HCT116 (cell line): ENCODE measurements around the gene LRRC32. TPM values are rescaled to one million over a fixed set of nuclear protein-coding genes. Genes with fewer than 3 reads are reported as not detected.

ENCODE experiments used
- ATAC-seq: fragments of 200-7000 bp; cut with Tn5 transposase; 2 replicates; pipeline ENCODE4 v1.9.1; 2020; ENCODE audit warnings: mild to moderate bottlenecking, moderate library complexity
- BruUV-seq: library from RNA; stranded (reverse); fragments of 400-500 nt; replicated peaks from 2 replicates; lab custom pipeline; 2021; lab: Mats Ljungman, UMichigan
- CTCF ChIA-PET: fragments of 300-600 bp; sonication (Branson Sonifier 250); formaldehyde crosslinking; loops from one replicate; lab custom pipeline; 2021; ENCODE audit warnings: antibody characterized with exemption; lab: Charles Lee
- POLR2A ChIA-PET: fragments of 300-600, 350-600 bp; sonication (Branson Sonifier 250); formaldehyde crosslinking; loops from one replicate; lab custom pipeline; 2021; ENCODE audit warnings: antibody characterized with exemption; lab: Charles Lee
- RAD21 ChIA-PET, 2 experiments: fragments of 300-600 bp; sonication (Branson Sonifier 250); formaldehyde crosslinking; loops; one replicate each; lab custom pipeline; 2023; ENCODE audit warnings: low total read pairs in 2 of 2; ENCODE audit not compliant: uncharacterized antibody in 2 of 2, unreplicated experiment in 2 of 2, low non-redundant PET in 1 of 2; lab: Charles Lee
- DNase-seq: peaks from one replicate; pipeline ENCODE4 v3.0.0-alpha.2; 2010; ENCODE audit warnings: low read depth, low spot score
- H2AFZ ChIP-seq: fragments of 200-600 bp; shearing (Covaris generic), sonication (generic); 2 replicates; pipeline ENCODE4 v1.6.1; 2017; ENCODE audit warnings: low read depth, mixed run types, mixed read lengths, antibody characterized with exemption, low read length; ENCODE audit not compliant: poor library complexity, severe bottlenecking
- H3K27ac ChIP-seq: 2 replicates; pipeline ENCODE4 v1.5.1; 2012; ENCODE audit warnings: low read depth, low read length
- H3K27me3 ChIP-seq: fragments of 200-600 bp; sonication (generic); 2 replicates; pipeline ENCODE4 v1.6.1; 2016; ENCODE audit warnings: mixed run types, low read length, mixed read lengths; ENCODE audit not compliant: insufficient read depth
- H3K36me3 ChIP-seq, 2 experiments: fragments of 200-500 bp in 1 of 2; fragments of 200-600 bp in 1 of 2; sonication (Bioruptor generic) in 1 of 2; sonication (generic) in 1 of 2; 2 replicates each; pipeline versions ENCODE4 v1.5.1 to v1.6.1; 2014 to 2016; ENCODE audit warnings: low read length in 2 of 2, inconsistent platforms in 1 of 2, mixed read lengths in 1 of 2, mixed run types in 1 of 2; ENCODE audit not compliant: insufficient read depth in 2 of 2, control insufficient read depth in 1 of 2
- H3K4me1 ChIP-seq, 2 experiments: fragments of 200-600 bp in 1 of 2; sonication (generic) in 1 of 2; 2 replicates each; pipeline versions ENCODE4 v1.5.1 to v1.6.1; 2012 to 2017; ENCODE audit warnings: low read length in 2 of 2, inconsistent platforms in 1 of 2, mild to moderate bottlenecking in 1 of 2, mixed read lengths in 1 of 2, mixed run types in 1 of 2, moderate library complexity in 1 of 2; ENCODE audit not compliant: insufficient read depth in 2 of 2, control insufficient read depth in 1 of 2
- H3K4me2 ChIP-seq: fragments of 200-600 bp; sonication (generic); 2 replicates; pipeline ENCODE4 v1.6.1; 2017; ENCODE audit warnings: mixed run types, low read length, mixed read lengths
- H3K4me3 ChIP-seq, 2 experiments: fragments of 200-600 bp in 1 of 2; sonication (generic) in 1 of 2; replicated peaks in 1 of 2; 2 replicates each; pipeline ENCODE4 v1.5.1; 2011 to 2016; ENCODE audit warnings: low read length in 2 of 2, control low read depth in 1 of 2, low read depth in 1 of 2, mild to moderate bottlenecking in 1 of 2, mixed read lengths in 1 of 2, mixed run types in 1 of 2
- H3K79me2 ChIP-seq: fragments of 200-600 bp; sonication (generic); 2 replicates; pipeline ENCODE4 v1.6.1; 2017; ENCODE audit warnings: mild to moderate bottlenecking, mixed run types, low read length, moderate library complexity, mixed read lengths; ENCODE audit not compliant: insufficient read depth
- H3K9ac ChIP-seq: fragments of 200-600 bp; sonication (generic); 2 replicates; pipeline ENCODE4 v1.6.1; 2016; ENCODE audit warnings: low read length, mixed read lengths
- H3K9me2 ChIP-seq: fragments of 200-600 bp; sonication (generic), shearing (Covaris generic); 2 replicates; pipeline ENCODE4 v1.6.1; 2017; ENCODE audit warnings: mixed run types, mild to moderate bottlenecking, moderate library complexity; ENCODE audit not compliant: insufficient read depth
- H3K9me3 ChIP-seq, 2 experiments: fragments of 200-500 bp in 1 of 2; fragments of 200-600 bp in 1 of 2; sonication (Bioruptor generic) in 1 of 2; sonication (generic) in 1 of 2; 2 replicates each; pipeline ENCODE4 v1.6.1; 2014 to 2017; ENCODE audit warnings: low read length in 2 of 2, mixed read lengths in 2 of 2, inconsistent platforms in 1 of 2, low read depth in 1 of 2, mild to moderate bottlenecking in 1 of 2, mixed run types in 1 of 2, moderate library complexity in 1 of 2; ENCODE audit not compliant: control insufficient read depth in 1 of 2, insufficient read depth in 1 of 2
- H4K20me1 ChIP-seq: fragments of 200-600 bp; sonication (generic), shearing (Covaris generic); 2 replicates; pipeline ENCODE4 v1.6.1; 2017; ENCODE audit warnings: mixed run types, mild to moderate bottlenecking, moderate library complexity; ENCODE audit not compliant: insufficient read depth
- CBX3 ChIP-seq: IDR thresholded peaks from 2 replicates; pipeline ENCODE4 v1.6.1; 2012; ENCODE audit warnings: low read depth
- CEBPB ChIP-seq: IDR thresholded peaks from 2 replicates; pipeline ENCODE4 v1.6.1; 2012; ENCODE audit warnings: low read depth
- EGR1 ChIP-seq: IDR thresholded peaks from 2 replicates; pipeline ENCODE4 v1.6.1; 2012; ENCODE audit warnings: low read depth
- ELF1 ChIP-seq: IDR thresholded peaks from 2 replicates; pipeline ENCODE4 v1.6.1; 2012; ENCODE audit warnings: low read depth, borderline replicate concordance
- EZH2 ChIP-seq: fragments of 200-600 bp; sonication (generic); IDR thresholded peaks from 2 replicates; pipeline ENCODE4 v1.6.1; 2017; ENCODE audit warnings: antibody characterized with exemption, mixed run types
- FOSL1 ChIP-seq: IDR thresholded peaks from 2 replicates; pipeline ENCODE4 v1.6.1; 2012; ENCODE audit warnings: low read depth
- JUND ChIP-seq: IDR thresholded peaks from 2 replicates; pipeline ENCODE4 v1.6.1; 2012
- MAX ChIP-seq: IDR thresholded peaks from 2 replicates; pipeline ENCODE4 v1.6.1; 2012
- POLR2A ChIP-seq: IDR thresholded peaks from 2 replicates; pipeline ENCODE4 v1.7.0; 2011; ENCODE audit warnings: borderline replicate concordance; ENCODE audit not compliant: insufficient read depth, insufficient read length; ENCODE audit errors: extremely low read depth
- POLR2AphosphoS5 ChIP-seq: IDR thresholded peaks from 2 replicates; pipeline ENCODE4 v1.6.1; 2011; ENCODE audit warnings: mild to moderate bottlenecking, low read depth, low read length, moderate library complexity
- RAD21 ChIP-seq: IDR thresholded peaks from 2 replicates; pipeline ENCODE4 v1.6.1; 2012; ENCODE audit warnings: low read depth, mild to moderate bottlenecking
- SP1 ChIP-seq: IDR thresholded peaks from 2 replicates; pipeline ENCODE4 v1.6.1; 2012; ENCODE audit warnings: low read depth
- SRF ChIP-seq: IDR thresholded peaks from 2 replicates; pipeline ENCODE4 v1.6.1; 2012; ENCODE audit warnings: low read depth
- TCF7L2 ChIP-seq: IDR thresholded peaks from 2 replicates; pipeline ENCODE4 v1.7.0; 2011; ENCODE audit warnings: borderline replicate concordance, inconsistent platforms; ENCODE audit not compliant: insufficient read depth, insufficient read length; ENCODE audit errors: extremely low read depth
- YY1 ChIP-seq: IDR thresholded peaks from 2 replicates; pipeline ENCODE4 v1.6.1; 2011; ENCODE audit warnings: low read length, low read depth, moderate library complexity, mild to moderate bottlenecking; ENCODE audit not compliant: insufficient replicate concordance; ENCODE audit errors: extremely low read depth
- ZBTB33 ChIP-seq: IDR thresholded peaks from 2 replicates; pipeline ENCODE4 v1.6.1; 2011; ENCODE audit warnings: mild to moderate bottlenecking, low read length, moderate library complexity; ENCODE audit not compliant: insufficient replicate concordance; ENCODE audit errors: extremely low read depth
- ZFX ChIP-seq: fragments of 450-650 bp; IDR thresholded peaks from 2 replicates; pipeline ENCODE4 v1.6.1; 2017
- ZNF274 ChIP-seq: fragments of 200-500 bp; sonication (Bioruptor generic); IDR thresholded peaks from 2 replicates; pipeline ENCODE4 v1.6.1; 2014; ENCODE audit warnings: mild to moderate bottlenecking, low read depth, low read length, inconsistent platforms
- intact Hi-C: fragments of 100-400 bp; cut with micrococcal nuclease; formaldehyde crosslinking; loops from 2 replicates; pipeline ENCODE4 v1.10.0; 2022
- total RNA-seq: library from RNA; stranded (reverse); gene quantifications from one replicate; pipeline ENCODE4 v1.2.1, GENCODE V29; 2021; ENCODE audit not compliant: unreplicated experiment
- TF ChIP-seq, protein P1 (sequence below), 3 experiments: fragments of 200-600 bp in 1 of 3; sonication (generic) in 1 of 3; IDR thresholded peaks in 2 of 3; conservative IDR thresholded peaks in 1 of 3; 2 replicates each; pipeline ENCODE4 v1.5.1; 2012 to 2017; ENCODE audit warnings: low read depth in 2 of 3, low read length in 2 of 3, antibody characterized with exemption in 1 of 3, borderline replicate concordance in 1 of 3, control low read depth in 1 of 3, mild to moderate bottlenecking in 1 of 3, mixed read lengths in 1 of 3, mixed run types in 1 of 3, moderate library complexity in 1 of 3; ENCODE audit not compliant: insufficient read depth in 1 of 3
- TF ChIP-seq, protein P2 (sequence below): IDR thresholded peaks from 2 replicates; pipeline ENCODE4 v1.6.1; 2012

Gene LRRC32
- total RNA-seq, 1 experiment from 2014 or later, result 0.54 TPM

DNA sequence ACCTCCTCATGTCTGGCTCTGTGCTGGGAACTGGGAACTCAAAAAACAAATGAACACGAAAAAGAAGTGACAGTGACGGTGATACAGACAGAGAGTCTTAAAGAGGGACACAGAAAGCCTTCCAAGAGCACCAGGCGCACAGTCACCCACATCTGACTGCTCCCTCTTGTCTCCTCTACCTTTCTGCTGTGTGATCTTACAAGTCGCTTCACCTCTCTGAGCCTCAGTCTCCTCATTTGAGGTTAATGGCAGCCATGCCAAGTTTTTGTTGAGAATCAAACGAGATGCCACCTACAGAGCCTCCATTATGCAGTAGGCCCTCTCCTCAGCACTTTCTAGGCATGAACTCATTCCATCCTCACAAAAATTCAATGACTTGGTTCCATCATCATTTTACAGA is 3.7 kb downstream of the LRRC32 start:
- Histone ChIP-seq H3K9me3 (no peaks in the 10 kb centered on the region), H3K9me2 (no peaks in the 10 kb centered on the region), H2AFZ (no peak overlapping the region), H3K27ac (no peak overlapping the region), H3K4me3 (no peak overlapping the region), H3K79me2 (no peaks in the 10 kb centered on the region), H3K4me2 (no peak overlapping the region), H3K36me3 (no peaks in the 10 kb centered on the region), H4K20me1 (no peaks in the 10 kb centered on the region), H3K27me3 (peaks cover 6% of the 10 kb centered on the region; the same call in 1 of the 2 replicates), H3K9ac (no peak overlapping the region), H3K4me1 (peaks cover 0 to 11% of the 10 kb centered on the region in 2 experiments; a peak in 2 of 4 replicates)
- CTCF ChIA-PET, result no interaction called here
- ATAC-seq (no peak), DNase-seq (no peak)
- intact Hi-C loops, result no loop called here
- BruUV-seq, result no TSS peak
- TF ChIP-seq EZH2, result no peak
- TF ChIP-seq TCF7L2, result no peak
- TF ChIP-seq, protein P1, sequence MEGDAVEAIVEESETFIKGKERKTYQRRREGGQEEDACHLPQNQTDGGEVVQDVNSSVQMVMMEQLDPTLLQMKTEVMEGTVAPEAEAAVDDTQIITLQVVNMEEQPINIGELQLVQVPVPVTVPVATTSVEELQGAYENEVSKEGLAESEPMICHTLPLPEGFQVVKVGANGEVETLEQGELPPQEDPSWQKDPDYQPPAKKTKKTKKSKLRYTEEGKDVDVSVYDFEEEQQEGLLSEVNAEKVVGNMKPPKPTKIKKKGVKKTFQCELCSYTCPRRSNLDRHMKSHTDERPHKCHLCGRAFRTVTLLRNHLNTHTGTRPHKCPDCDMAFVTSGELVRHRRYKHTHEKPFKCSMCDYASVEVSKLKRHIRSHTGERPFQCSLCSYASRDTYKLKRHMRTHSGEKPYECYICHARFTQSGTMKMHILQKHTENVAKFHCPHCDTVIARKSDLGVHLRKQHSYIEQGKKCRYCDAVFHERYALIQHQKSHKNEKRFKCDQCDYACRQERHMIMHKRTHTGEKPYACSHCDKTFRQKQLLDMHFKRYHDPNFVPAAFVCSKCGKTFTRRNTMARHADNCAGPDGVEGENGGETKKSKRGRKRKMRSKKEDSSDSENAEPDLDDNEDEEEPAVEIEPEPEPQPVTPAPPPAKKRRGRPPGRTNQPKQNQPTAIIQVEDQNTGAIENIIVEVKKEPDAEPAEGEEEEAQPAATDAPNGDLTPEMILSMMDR (IDR thresholded peaks at IDR 0.05 in 2 of 3, conservative IDR thresholded peaks at IDR 0.05 in 1 of 3; ENCODE audit: borderline replicate concordance in 1 of 3, insufficient read depth in 1 of 3, low read depth in 2 of 3, low read length in 2 of 3), result no peak
- no peak for TF ChIP-seq POLR2A
- no peak for TF ChIP-seq ZNF274
- no peak for TF ChIP-seq YY1
- no peak for TF ChIP-seq EGR1
- no peak for TF ChIP-seq POLR2AphosphoS5
- no peak for TF ChIP-seq ZFX
- no peak for TF ChIP-seq JUND
- no peak for TF ChIP-seq ELF1
- TF ChIP-seq FOSL1, result no peak
- TF ChIP-seq CEBPB, result no peak
- TF ChIP-seq SP1, result no peak
- TF ChIP-seq ZBTB33, result no peak
- TF ChIP-seq MAX, result no peak
- no peak for TF ChIP-seq SRF
- TF ChIP-seq, protein P2, sequence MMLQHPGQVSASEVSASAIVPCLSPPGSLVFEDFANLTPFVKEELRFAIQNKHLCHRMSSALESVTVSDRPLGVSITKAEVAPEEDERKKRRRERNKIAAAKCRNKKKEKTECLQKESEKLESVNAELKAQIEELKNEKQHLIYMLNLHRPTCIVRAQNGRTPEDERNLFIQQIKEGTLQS, result no peak
- no peak for TF ChIP-seq CBX3
- TF ChIP-seq RAD21, result no peak
- POLR2A ChIA-PET, result no interaction called here
- RAD21 ChIA-PET, result no interaction called here
